SK-N-SH (cell line): ENCODE results near the gene STPG2. TPM values are rescaled to one million over a fixed set of nuclear protein-coding genes. Genes with fewer than 3 reads are reported as not detected.

Experiments
- CTCF ChIA-PET: fragments of 300-600, 350-600 bp; formaldehyde crosslinking; extraction: SDS; loops from one replicate; lab custom pipeline; 2021; lab: Yijun Ruan, JAX
- POLR2A ChIA-PET: fragments of 350-600 bp; sonication (Branson Sonifier 250); formaldehyde crosslinking; extraction: SDS; loops from one replicate; lab custom pipeline; 2020; ENCODE audit warnings: antibody characterized with exemption, inconsistent platforms; lab: Yijun Ruan, JAX
- DNase-seq: peaks from one replicate; pipeline ENCODE4 v3.0.0; 2012
- H2AFZ ChIP-seq: fragments of 200-600 bp; sonication (generic); 2 replicates; pipeline ENCODE4 v1.8.1; 2016; ENCODE audit warnings: antibody characterized with exemption, mild to moderate bottlenecking, low read depth
- H3F3A ChIP-seq: fragments of 200-600 bp; sonication (generic); replicated peaks from 2 replicates; pipeline ENCODE3; 2016; ENCODE audit warnings: antibody characterized with exemption, mild to moderate bottlenecking; ENCODE audit not compliant: insufficient read depth
- H3K27ac ChIP-seq, 2 experiments: fragments of 200-500 bp in 1 of 2; fragments of 200-600 bp in 1 of 2; sonication (Bioruptor generic) in 1 of 2; sonication (generic), shearing (Covaris generic) in 1 of 2; 2 replicates each; pipeline versions ENCODE4 v1.5.1 to v1.6.1; 2014 to 2016; ENCODE audit warnings: low read depth in 2 of 2, inconsistent platforms in 1 of 2, low read length in 1 of 2, mild to moderate bottlenecking in 1 of 2, mixed read lengths in 1 of 2
- H3K27me3 ChIP-seq: fragments of 200-600 bp; sonication (generic), shearing (Covaris generic); 2 replicates; pipeline ENCODE4 v1.6.1; 2016; ENCODE audit warnings: mixed run types; ENCODE audit not compliant: insufficient read depth
- H3K36me3 ChIP-seq, 2 experiments: fragments of 200-500 bp in 1 of 2; fragments of 200-600 bp in 1 of 2; sonication (Bioruptor generic) in 1 of 2; sonication (generic) in 1 of 2; replicated peaks in 1 of 2; 2 replicates each; pipeline versions ENCODE3 to v1.5.1; 2014 to 2016; ENCODE audit warnings: low read length in 1 of 2, mild to moderate bottlenecking in 1 of 2; ENCODE audit not compliant: insufficient read depth in 2 of 2, control insufficient read depth in 1 of 2
- H3K4me1 ChIP-seq, 2 experiments: fragments of 200-500 bp in 1 of 2; fragments of 200-600 bp in 1 of 2; sonication (Bioruptor generic) in 1 of 2; sonication (generic), shearing (Covaris generic) in 1 of 2; 2 replicates each; pipeline versions ENCODE4 v1.5.1 to v1.6.1; 2014 to 2016; ENCODE audit warnings: low read depth in 1 of 2, low read length in 1 of 2, mixed run types in 1 of 2; ENCODE audit not compliant: insufficient read depth in 2 of 2, control insufficient read depth in 1 of 2
- H3K4me2 ChIP-seq: fragments of 200-600 bp; sonication (generic), shearing (Covaris generic); 2 replicates; pipeline ENCODE4 v1.6.1; 2017; ENCODE audit warnings: mixed run types
- H3K4me3 ChIP-seq, 2 experiments: fragments of 200-500 bp in 1 of 2; fragments of 200-600 bp in 1 of 2; sonication (Bioruptor generic) in 1 of 2; sonication (generic), shearing (Covaris generic) in 1 of 2; 2 replicates each; pipeline versions ENCODE4 v1.5.1 to v1.8.1; 2014 to 2016; ENCODE audit warnings: low read depth in 2 of 2, inconsistent platforms in 1 of 2, low read length in 1 of 2, mild to moderate bottlenecking in 1 of 2, mixed read lengths in 1 of 2, moderate library complexity in 1 of 2
- H3K79me2 ChIP-seq: fragments of 200-600 bp; sonication (generic); 2 replicates; pipeline ENCODE4 v1.8.1; 2017; ENCODE audit warnings: mild to moderate bottlenecking; ENCODE audit not compliant: insufficient read depth
- H3K9ac ChIP-seq: fragments of 200-600 bp; sonication (generic); 2 replicates; pipeline ENCODE4 v1.6.1; 2017; ENCODE audit warnings: mixed run types
- H3K9me2 ChIP-seq: fragments of 200-600 bp; sonication (generic); 2 replicates; pipeline ENCODE4 v1.6.1; 2017; ENCODE audit warnings: mixed run types
- H3K9me3 ChIP-seq: fragments of 200-600 bp; sonication (generic); 2 replicates; pipeline ENCODE4 v1.6.1; 2017; ENCODE audit warnings: mixed run types, mild to moderate bottlenecking, moderate library complexity
- H4K20me1 ChIP-seq: fragments of 200-600 bp; sonication (generic); 2 replicates; pipeline ENCODE4 v1.6.1; 2017; ENCODE audit warnings: mild to moderate bottlenecking, mixed run types; ENCODE audit not compliant: insufficient read depth
- CHD2 ChIP-seq: fragments of 150-350 bp; IDR thresholded peaks from 2 replicates; pipeline ENCODE4 v1.6.1; 2018; ENCODE audit warnings: low read length; ENCODE audit not compliant: partially characterized antibody
- CTCF ChIP-seq: fragments of 200-600 bp; sonication (generic); IDR thresholded peaks from 2 replicates; pipeline ENCODE4 v1.6.1; 2017; ENCODE audit warnings: antibody characterized with exemption, mild to moderate bottlenecking, moderate library complexity
- EZH2phosphoT487 ChIP-seq: fragments of 200-600 bp; sonication (generic); IDR thresholded peaks from 2 replicates; pipeline ENCODE4 v1.6.1; 2017; ENCODE audit warnings: low read depth, mixed run types, mild to moderate bottlenecking, antibody characterized with exemption, moderate library complexity, borderline replicate concordance
- FOXM1 ChIP-seq: IDR thresholded peaks from 2 replicates; pipeline ENCODE4 v1.4.0; 2012; ENCODE audit warnings: low read depth, mild to moderate bottlenecking
- GABPA ChIP-seq: IDR thresholded peaks from 2 replicates; pipeline ENCODE4 v1.4.0; 2012; ENCODE audit warnings: low read depth, mild to moderate bottlenecking
- MXI1 ChIP-seq: IDR thresholded peaks from 2 replicates; pipeline ENCODE4 v1.6.1; 2012; ENCODE audit warnings: mild to moderate bottlenecking, low read depth, low read length, improper control_type of control experiment
- NFIC ChIP-seq: IDR thresholded peaks from 2 replicates; pipeline ENCODE4 v1.4.0; 2012; ENCODE audit warnings: borderline replicate concordance
- RAD21 ChIP-seq: IDR thresholded peaks from 2 replicates; pipeline ENCODE4 v1.6.1; 2012; ENCODE audit warnings: mild to moderate bottlenecking, low read length
- RCOR1 ChIP-seq: fragments of 150-350 bp; IDR thresholded peaks from 2 replicates; pipeline ENCODE4 v1.6.1; 2017; ENCODE audit warnings: antibody characterized with exemption, low read length
- SMC3 ChIP-seq: IDR thresholded peaks from 2 replicates; pipeline ENCODE4 v1.6.1; 2012; ENCODE audit warnings: low read depth, low read length, improper control_type of control experiment
- TCF12 ChIP-seq: IDR thresholded peaks from 2 replicates; pipeline ENCODE4 v1.4.0; 2012
- TEAD4 ChIP-seq: IDR thresholded peaks from 2 replicates; pipeline ENCODE4 v1.4.0; 2012; ENCODE audit warnings: mild to moderate bottlenecking, borderline replicate concordance; ENCODE audit not compliant: insufficient read depth
- USF1 ChIP-seq: IDR thresholded peaks from 2 replicates; pipeline ENCODE4 v1.4.0; 2012; ENCODE audit warnings: low read depth, borderline replicate concordance
- WGBS: methylation state at CpG from one replicate; pipeline ENCODE4 v1.1.6; 2017; ENCODE audit warnings: low lambda C conversion rate; 5-methylcytosine and 5-hydroxymethylcytosine counted together
- polyA plus RNA-seq, 3 experiments: library from polyadenylated mRNA; depleted of rRNA; stranded (reverse); fragments of >200 nt; gene quantifications; 2 replicates each; pipeline ENCODE4 v1.2.3, GENCODE V29; 2012
- TF ChIP-seq, protein P1 (sequence below): IDR thresholded peaks from 2 replicates; pipeline ENCODE4 v1.4.0; 2012; ENCODE audit warnings: low read depth

The STPG2 gene
- polyA plus RNA-seq, 1 of the 3 experiments (the other 2 are of a cell fraction): not detected

DNA sequence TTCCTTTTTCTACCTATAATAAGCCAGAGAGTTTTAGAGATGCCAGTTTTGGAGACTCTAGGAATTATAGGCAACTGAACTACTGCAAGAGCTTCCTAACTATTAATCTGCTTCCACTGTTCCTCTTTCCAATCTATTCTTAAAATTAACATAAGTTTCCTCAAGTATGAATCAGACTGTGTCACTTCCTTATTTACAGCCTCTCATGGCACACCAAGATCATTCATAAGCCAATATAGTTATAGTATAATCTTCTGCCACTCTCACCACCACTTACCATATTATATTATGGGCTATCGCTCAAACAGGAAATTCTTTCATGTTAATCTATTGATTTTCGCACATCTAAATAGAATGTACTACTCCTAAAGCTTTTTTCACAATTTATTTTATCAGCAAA, 383.5 kb downstream of the STPG2 start:
- WGBS: 88% methylated on average over 2 of the region's 2 CpGs
- Histone ChIP-seq H3K4me2 (no peak overlapping the region), H3F3A (no peaks in the 10 kb centered on the region), H2AFZ (no peak overlapping the region), H3K4me1 (peaks cover 0 to 2% of the 10 kb centered on the region in 2 experiments; a peak in 1 of 4 replicates), H3K9me3 (no peaks in the 10 kb centered on the region), H4K20me1 (no peaks in the 10 kb centered on the region), H3K9ac (no peak overlapping the region), H3K79me2 (no peaks in the 10 kb centered on the region), H3K27me3 (no peaks in the 10 kb centered on the region), H3K9me2 (no peaks in the 10 kb centered on the region), H3K36me3 (no peaks in the 10 kb centered on the region), H3K4me3 (no peak overlapping the region), H3K27ac (no peak overlapping the region)
- POLR2A ChIA-PET: no interaction called here
- no peak for DNase-seq
- CTCF ChIA-PET: no interaction called here
- no peak for TF ChIP-seq MXI1
- no peak for TF ChIP-seq GABPA
- no peak for TF ChIP-seq SMC3
- TF ChIP-seq RAD21: no peak
- no peak for TF ChIP-seq TCF12
- TF ChIP-seq RCOR1: no peak
- no peak for TF ChIP-seq FOXM1
- TF ChIP-seq TEAD4: no peak
- no peak for TF ChIP-seq CTCF
- no peak for TF ChIP-seq USF1
- TF ChIP-seq CHD2: no peak
- no peak for TF ChIP-seq EZH2phosphoT487
- no peak for TF ChIP-seq NFIC
- TF ChIP-seq, protein P1, sequence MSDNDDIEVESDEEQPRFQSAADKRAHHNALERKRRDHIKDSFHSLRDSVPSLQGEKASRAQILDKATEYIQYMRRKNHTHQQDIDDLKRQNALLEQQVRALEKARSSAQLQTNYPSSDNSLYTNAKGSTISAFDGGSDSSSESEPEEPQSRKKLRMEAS: no peak

DNA sequence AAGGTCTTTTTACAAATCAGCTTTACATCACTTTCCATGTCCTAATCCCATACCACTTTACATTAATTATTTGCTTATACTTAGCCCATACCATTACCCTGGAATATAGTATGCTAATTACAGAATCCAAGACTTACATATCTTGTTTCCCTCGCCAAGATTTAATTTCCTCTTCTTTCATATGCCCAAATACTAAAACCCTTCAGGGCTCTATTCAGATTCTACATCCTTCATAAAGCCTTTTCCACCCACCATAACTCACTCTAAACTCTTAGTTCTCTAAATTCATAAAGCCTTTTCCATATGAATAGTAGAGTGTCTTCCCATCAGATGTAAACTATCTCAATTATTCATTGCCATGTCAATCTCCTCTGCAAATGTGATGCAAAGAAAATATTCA, 390.7 kb downstream of the STPG2 start:
- Histone ChIP-seq H3K36me3 (no peaks in the 10 kb centered on the region), H2AFZ (no peak overlapping the region)
- no peak for TF ChIP-seq CTCF
- TF ChIP-seq, all 33 proteins: peak for 0
- Histone ChIP-seq H3K9ac (no peak overlapping the region), H3K4me2 (no peak overlapping the region), H3K4me1 (no peaks in the 10 kb centered on the region), H3K27me3 (no peaks in the 10 kb centered on the region), H4K20me1 (no peaks in the 10 kb centered on the region), H3K79me2 (no peaks in the 10 kb centered on the region), H3F3A (no peaks in the 10 kb centered on the region), H3K9me2 (no peaks in the 10 kb centered on the region), H3K4me3 (no peak overlapping the region), H3K27ac (no peak overlapping the region), H3K9me3 (no peaks in the 10 kb centered on the region)
- WGBS: 24% methylated on average over 1 of the region's 1 CpG
- POLR2A ChIA-PET: no interaction called here
- CTCF ChIA-PET: no interaction called here
- no peak for DNase-seq
